Activated B cell treated with CpG ODN at 0.5 μM for 24 hours (primary cell): ENCODE measurements around the gene FAM240A. TPM values are rescaled to one million over a fixed set of nuclear protein-coding genes. Genes with fewer than 3 reads are reported as not detected.
A peak's percentile ranks its signal among the peaks of the same experiment; 100 is the strongest.

Experiments
- ATAC-seq: fragments of 200-7000 bp; cut with Tn5 transposase; one replicate; pipeline ENCODE4 v1.10.0; 2021; ENCODE audit warnings: low read depth, mild to moderate bottlenecking, moderate library complexity
- CTCF ChIA-PET: fragments of 350-600 bp; sonication (Branson Sonifier 250); formaldehyde crosslinking; loops from one replicate; lab custom pipeline; 2021; ENCODE audit warnings: antibody characterized with exemption; lab: Charles Lee
- POLR2A ChIA-PET: fragments of 350-600 bp; sonication (Branson Sonifier 250); formaldehyde crosslinking; loops from one replicate; lab custom pipeline; 2021; ENCODE audit warnings: antibody characterized with exemption; lab: Charles Lee
- DNase-seq: peaks from one replicate; pipeline ENCODE4 v3.0.0; 2022
- H3K27ac Mint-ChIP-seq: one replicate; pipeline ENCODE4 v1.8.0; 2020; ENCODE audit warnings: mixed read lengths
- H3K27me3 Mint-ChIP-seq: one replicate; pipeline ENCODE4 v1.8.0; 2021; ENCODE audit warnings: mixed read lengths
- H3K36me3 Mint-ChIP-seq: one replicate; pipeline ENCODE4 v1.8.0; 2021; ENCODE audit warnings: low read depth, mixed read lengths
- H3K4me1 Mint-ChIP-seq: one replicate; pipeline ENCODE4 v1.8.0; 2021; ENCODE audit warnings: mixed read lengths
- H3K4me3 Mint-ChIP-seq: one replicate; pipeline ENCODE4 v1.8.0; 2020; ENCODE audit warnings: mild to moderate bottlenecking, mixed read lengths
- H3K9me3 Mint-ChIP-seq: one replicate; pipeline ENCODE4 v1.8.0; 2020; ENCODE audit warnings: mixed read lengths
- CTCF ChIP-seq: fragments of 200-600 bp; IDR thresholded peaks from one replicate; pipeline ENCODE4 v1.8.0; 2022; ENCODE audit warnings: antibody characterized with exemption, mild to moderate bottlenecking
- intact Hi-C: fragments of 100-400 bp; cut with micrococcal nuclease; formaldehyde crosslinking; loops from one replicate; pipeline ENCODE4 v1.15.1; 2024
- total RNA-seq: library from RNA; stranded (reverse); gene quantifications from 2 replicates; pipeline ENCODE4 v1.2.3, GENCODE V29; 2022

Gene FAM240A
- total RNA-seq, 1 donor from 2014 or later, result not detected

GRCh38 chr3:46670000-46670890 is 57.9 kb downstream of the FAM240A start:
- peak; percentile 9 for DNase-seq
- Mint-ChIP-seq H3K4me1 (no peaks in the 10 kb centered on the region), H3K27ac (no peak overlapping the region), H3K27me3 (peaks cover 8% of the 10 kb centered on the region), H3K4me3 (no peak overlapping the region), H3K9me3 (no peaks in the 10 kb centered on the region), H3K36me3 (no peaks in the 10 kb centered on the region)
- intact Hi-C loops, result no loop called here
- no peak for TF ChIP-seq CTCF
- ChIA-PET POLR2A (no interaction called here), CTCF (no interaction called here)
- no peak for ATAC-seq

GRCh38 chr3:46670891-46671427 is 58.6 kb downstream of the FAM240A start:
- TF ChIP-seq CTCF, result no peak
- Mint-ChIP-seq H3K9me3 (no peaks in the 10 kb centered on the region), H3K4me1 (no peaks in the 10 kb centered on the region), H3K4me3 (no peak overlapping the region), H3K27me3 (peaks cover 8% of the 10 kb centered on the region), H3K36me3 (no peaks in the 10 kb centered on the region), H3K27ac (no peak overlapping the region)
- ChIA-PET POLR2A (no interaction called here), CTCF (no interaction called here)
- intact Hi-C loops, result no loop called here
- DNase-seq, result no peak
- no peak for ATAC-seq

- no peak for DNase-seq
- ChIA-PET POLR2A (no interaction called here), CTCF (interaction anchor here (1.2 kb wide), 1 partner anchor 183 kb away, joined by 4 read pairs; no protein-coding TSS in a partner anchor)
- Mint-ChIP-seq H3K27ac (no peak overlapping the region), H3K9me3 (no peaks in the 10 kb centered on the region), H3K27me3 (peaks cover 8% of the 10 kb centered on the region), H3K4me1 (no peaks in the 10 kb centered on the region), H3K36me3 (no peaks in the 10 kb centered on the region), H3K4me3 (no peak overlapping the region)
- TF ChIP-seq CTCF, result no peak
- intact Hi-C loops, result no loop called here
- ATAC-seq, result no peak
Observed at GRCh38 chr3:46671541-46672348, 59.4 kb downstream of the FAM240A start.

GRCh38 chr3:46672349-46672695 is 60.0 kb downstream of the FAM240A start:
- ChIA-PET POLR2A (no interaction called here), CTCF (interaction anchor here (1.2 kb wide), 1 partner anchor 184 kb away, joined by 4 read pairs; no protein-coding TSS in a partner anchor)
- Mint-ChIP-seq H3K4me3 (no peak overlapping the region), H3K36me3 (no peaks in the 10 kb centered on the region), H3K27ac (no peak overlapping the region), H3K4me1 (no peaks in the 10 kb centered on the region), H3K9me3 (no peaks in the 10 kb centered on the region), H3K27me3 (peaks cover 8% of the 10 kb centered on the region)
- DNase-seq, result no peak
- intact Hi-C loops, result no loop called here
- no peak for ATAC-seq
- TF ChIP-seq CTCF, result no peak
